ENCODE results near the gene TNS1. TPM values are rescaled to one million over a fixed set of nuclear protein-coding genes. Genes with fewer than 3 reads are reported as not detected.

Gene TNS1
- total RNA-seq, 2 donors from 2014 or later = 1,836 to 2,296 TPM

- TF ChIP-seq, protein P1, sequence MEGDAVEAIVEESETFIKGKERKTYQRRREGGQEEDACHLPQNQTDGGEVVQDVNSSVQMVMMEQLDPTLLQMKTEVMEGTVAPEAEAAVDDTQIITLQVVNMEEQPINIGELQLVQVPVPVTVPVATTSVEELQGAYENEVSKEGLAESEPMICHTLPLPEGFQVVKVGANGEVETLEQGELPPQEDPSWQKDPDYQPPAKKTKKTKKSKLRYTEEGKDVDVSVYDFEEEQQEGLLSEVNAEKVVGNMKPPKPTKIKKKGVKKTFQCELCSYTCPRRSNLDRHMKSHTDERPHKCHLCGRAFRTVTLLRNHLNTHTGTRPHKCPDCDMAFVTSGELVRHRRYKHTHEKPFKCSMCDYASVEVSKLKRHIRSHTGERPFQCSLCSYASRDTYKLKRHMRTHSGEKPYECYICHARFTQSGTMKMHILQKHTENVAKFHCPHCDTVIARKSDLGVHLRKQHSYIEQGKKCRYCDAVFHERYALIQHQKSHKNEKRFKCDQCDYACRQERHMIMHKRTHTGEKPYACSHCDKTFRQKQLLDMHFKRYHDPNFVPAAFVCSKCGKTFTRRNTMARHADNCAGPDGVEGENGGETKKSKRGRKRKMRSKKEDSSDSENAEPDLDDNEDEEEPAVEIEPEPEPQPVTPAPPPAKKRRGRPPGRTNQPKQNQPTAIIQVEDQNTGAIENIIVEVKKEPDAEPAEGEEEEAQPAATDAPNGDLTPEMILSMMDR (IDR thresholded peaks at IDR 0.05) = no peak
- peaks cover 15 to 69% of the 10 kb centered on the region in 2 donors for H3K4me1 ChIP-seq (ENCODE audit: control insufficient read depth in 1 of 2, low read depth in 2 of 2)
- DNase-seq (ENCODE audit: low spot score) (no peak), ATAC-seq (ENCODE audit: insufficient number of reproducible peaks, low FRiP score, low read depth) (no peak)
- no peaks in the 10 kb centered on the region for H3K27me3 ChIP-seq (replicated peaks; ENCODE audit: insufficient read depth)
- no peaks in the 10 kb centered on the region for H3K36me3 ChIP-seq
- no peak overlapping the region for H3K4me3 ChIP-seq
- H3K27ac ChIP-seq = no peak overlapping the region
- no peaks in the 10 kb centered on the region for H3K9me3 ChIP-seq
Measured at GRCh38 chr2:218026676-218027425, 24.1 kb upstream of the TNS1 start.

- TF ChIP-seq, protein P1 (IDR thresholded peaks at IDR 0.05) = no peak
- H3K27me3 ChIP-seq (replicated peaks; ENCODE audit: insufficient read depth) = no peaks in the 10 kb centered on the region
- no peaks in the 10 kb centered on the region for H3K36me3 ChIP-seq
- ATAC-seq (ENCODE audit: insufficient number of reproducible peaks, low FRiP score, low read depth) = no peak
- no peaks in the 10 kb centered on the region for H3K9me3 ChIP-seq
- no peak overlapping the region for H3K4me3 ChIP-seq
- H3K27ac ChIP-seq = no peak overlapping the region
- peaks cover 20 to 69% of the 10 kb centered on the region in 2 donors for H3K4me1 ChIP-seq (ENCODE audit: control insufficient read depth in 1 of 2, low read depth in 2 of 2)
- DNase-seq (ENCODE audit: low spot score) = no peak
Measured at GRCh38 chr2:218026244-218026643, 23.4 kb upstream of the TNS1 start.

GRCh38 chr2:218024871-218025270 is 22.1 kb upstream of the TNS1 start:
- ATAC-seq (ENCODE audit: insufficient number of reproducible peaks, low FRiP score, low read depth) = no peak

DNA sequence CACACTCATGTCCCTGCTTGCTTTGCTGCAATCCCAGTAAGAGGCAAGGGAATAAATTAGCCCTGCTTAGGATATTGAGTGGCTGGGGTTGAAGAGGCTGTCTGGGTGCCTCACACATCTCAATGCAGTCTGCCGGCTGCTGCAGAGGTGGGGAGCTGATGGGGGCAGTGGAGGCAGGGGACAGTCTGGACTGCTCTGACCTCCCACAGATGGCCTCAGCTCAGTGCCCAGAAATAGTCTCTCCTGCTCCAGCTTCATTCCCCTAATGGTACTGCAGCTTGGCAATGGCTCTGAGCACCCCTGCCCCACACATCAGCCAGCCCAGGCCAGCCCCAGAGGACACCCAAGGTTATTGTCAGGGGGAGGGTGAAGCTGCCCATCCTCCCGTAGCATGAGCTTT is 21.5 kb upstream of the TNS1 start:
- H3K27me3 ChIP-seq (replicated peaks; ENCODE audit: insufficient read depth) = no peaks in the 10 kb centered on the region
- no peak for ATAC-seq (ENCODE audit: insufficient number of reproducible peaks, low FRiP score, low read depth)
- TF ChIP-seq, protein P1 (IDR thresholded peaks at IDR 0.05) = no peak
- DNase-seq (ENCODE audit: low spot score) = no peak
- H3K36me3 ChIP-seq = no peaks in the 10 kb centered on the region
- no peaks in the 10 kb centered on the region for H3K9me3 ChIP-seq
- peak overlapping the region in 1 of 2 donors; percentile 37 for H3K27ac ChIP-seq
- no peak overlapping the region for H3K4me3 ChIP-seq
- H3K4me1 ChIP-seq (ENCODE audit: control insufficient read depth in 1 of 2, low read depth in 2 of 2) = peaks cover 16 to 85% of the 10 kb centered on the region in 2 donors

More at GRCh38 chr2:218024871-218025270, 22.1 kb upstream of the TNS1 start:
- Histone ChIP-seq H3K27me3 (replicated peaks; ENCODE audit: insufficient read depth) (no peaks in the 10 kb centered on the region), H3K4me3 (no peak overlapping the region), H3K27ac (no peak overlapping the region), H3K9me3 (no peaks in the 10 kb centered on the region), H3K36me3 (no peaks in the 10 kb centered on the region), H3K4me1 (ENCODE audit: control insufficient read depth in 1 of 2, low read depth in 2 of 2) (peaks cover 19 to 82% of the 10 kb centered on the region in 2 donors)
- TF ChIP-seq, protein P1 (IDR thresholded peaks at IDR 0.05) = no peak
- DNase-seq (ENCODE audit: low spot score) = no peak

DNA sequence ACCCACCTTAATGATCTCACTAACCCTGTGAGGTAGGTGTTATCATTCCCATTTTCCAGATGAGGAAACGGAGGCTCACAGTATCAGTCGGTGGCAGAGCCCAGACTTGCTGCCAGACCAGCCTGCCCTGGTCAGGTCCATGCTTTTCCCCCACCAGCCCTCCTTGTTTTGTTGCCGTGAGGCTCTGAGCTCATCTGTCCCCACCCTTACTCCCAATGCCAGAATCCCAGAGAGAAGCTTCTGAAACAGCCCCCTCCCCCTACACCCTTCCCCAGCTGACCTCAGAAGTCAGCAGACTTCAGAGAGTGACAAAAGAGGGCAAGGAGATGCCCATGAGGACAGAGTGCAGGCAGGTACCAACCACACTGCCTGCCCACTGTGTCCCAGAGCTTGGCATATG is 20.8 kb upstream of the TNS1 start:
- Histone ChIP-seq H3K9me3 (no peaks in the 10 kb centered on the region), H3K4me3 (no peak overlapping the region), H3K27ac (peak overlapping the region in 1 of 2 donors; percentile 8), H3K4me1 (ENCODE audit: control insufficient read depth in 1 of 2, low read depth in 2 of 2) (peaks cover 17 to 85% of the 10 kb centered on the region in 2 donors), H3K27me3 (replicated peaks; ENCODE audit: insufficient read depth) (no peaks in the 10 kb centered on the region), H3K36me3 (no peaks in the 10 kb centered on the region)
- TF ChIP-seq, protein P1 (IDR thresholded peaks at IDR 0.05) = no peak
- DNase-seq (ENCODE audit: low spot score) = no peak
- ATAC-seq (ENCODE audit: insufficient number of reproducible peaks, low FRiP score, low read depth) = no peak
